ENCODE results near the gene CXADR.
"Not testable (repeated sequence)": the region's sequence is repeated elsewhere in the genome, so short reads cannot be mapped to it uniquely, and the experiment has no call there.

The CXADR gene

GRCh38 chr21:17501107-17502006, 11.5 kb upstream of the CXADR start:
- in situ Hi-C loops (cut with HindIII; ENCODE audit: low sequenced_read_pairs), result no loop called here

GRCh38 chr21:17502985-17503384, 9.9 kb upstream of the CXADR start:
- in situ Hi-C loops (cut with HindIII; ENCODE audit: low sequenced_read_pairs), result not testable (repeated sequence)

- in situ Hi-C loops (cut with HindIII; ENCODE audit: low sequenced_read_pairs), result no loop called here
Measured at GRCh38 chr21:17506951-17507350, 5.9 kb upstream of the CXADR start.

GRCh38 chr21:17507591-17507990, 5.3 kb upstream of the CXADR start:
- in situ Hi-C loops (cut with HindIII; ENCODE audit: low sequenced_read_pairs), result no loop called here

GRCh38 chr21:17513214-17514123, 626 bp downstream of the CXADR start:
- in situ Hi-C loops (cut with HindIII; ENCODE audit: low sequenced_read_pairs), result no loop called here

GRCh38 chr21:17514124-17514845, 1.4 kb downstream of the CXADR start:
- in situ Hi-C loops (cut with HindIII; ENCODE audit: low sequenced_read_pairs), result no loop called here

GRCh38 chr21:17517008-17517407, 4.2 kb downstream of the CXADR start:
- in situ Hi-C loops (cut with HindIII; ENCODE audit: low sequenced_read_pairs), result not testable (repeated sequence)

GRCh38 chr21:17519208-17519738, 6.4 kb downstream of the CXADR start:
- in situ Hi-C loops (cut with HindIII; ENCODE audit: low sequenced_read_pairs), result no loop called here

- in situ Hi-C loops (cut with HindIII; ENCODE audit: low sequenced_read_pairs), result no loop called here
Measured at GRCh38 chr21:17519965-17520609, 7.2 kb downstream of the CXADR start.

GRCh38 chr21:17523007-17523451, 10.2 kb downstream of the CXADR start:
- in situ Hi-C loops (cut with HindIII; ENCODE audit: low sequenced_read_pairs), result no loop called here

GRCh38 chr21:17523979-17524494, 11.2 kb downstream of the CXADR start:
- in situ Hi-C loops (cut with HindIII; ENCODE audit: low sequenced_read_pairs), result not testable (repeated sequence)

- in situ Hi-C loops (cut with HindIII; ENCODE audit: low sequenced_read_pairs), result no loop called here
Measured at GRCh38 chr21:17524635-17525034, 11.8 kb downstream of the CXADR start.

- in situ Hi-C loops (cut with HindIII; ENCODE audit: low sequenced_read_pairs), result no loop called here
Measured at GRCh38 chr21:17526776-17527175, 13.9 kb downstream of the CXADR start.

GRCh38 chr21:17527240-17527639, 14.4 kb downstream of the CXADR start:
- in situ Hi-C loops (cut with HindIII; ENCODE audit: low sequenced_read_pairs), result no loop called here

- in situ Hi-C loops (cut with HindIII; ENCODE audit: low sequenced_read_pairs), result no loop called here
Measured at GRCh38 chr21:17527711-17528110, 14.9 kb downstream of the CXADR start.

- in situ Hi-C loops (cut with HindIII; ENCODE audit: low sequenced_read_pairs), result no loop called here
Measured at GRCh38 chr21:17529648-17530047, 16.8 kb downstream of the CXADR start.

GRCh38 chr21:17532292-17532691, 19.4 kb downstream of the CXADR start:
- in situ Hi-C loops (cut with HindIII; ENCODE audit: low sequenced_read_pairs), result no loop called here

GRCh38 chr21:17536381-17536780, 23.5 kb downstream of the CXADR start:
- in situ Hi-C loops (cut with HindIII; ENCODE audit: low sequenced_read_pairs), result no loop called here

GRCh38 chr21:17537299-17537698, 24.5 kb downstream of the CXADR start:
- in situ Hi-C loops (cut with HindIII; ENCODE audit: low sequenced_read_pairs), result no loop called here

- in situ Hi-C loops (cut with HindIII; ENCODE audit: low sequenced_read_pairs), result no loop called here
Measured at GRCh38 chr21:17538576-17538975, 25.7 kb downstream of the CXADR start.

Data from DLD1 (cell line).